SJCRH30 (cell line): ENCODE measurements around the gene TANGO6. TPM values are rescaled to one million over a fixed set of nuclear protein-coding genes. Genes with fewer than 3 reads are reported as not detected.

ENCODE experiments used
- DNase-seq, 2 experiments: peaks; one replicate each; pipeline ENCODE4 v3.0.0-alpha.2; 2015 to 2020
- H3K27ac ChIP-seq: fragments of 250-450 bp; sonication (Bioruptor Pico); 2 replicates; pipeline ENCODE4 v1.5.1; 2020; ENCODE audit warnings: mild to moderate bottlenecking, moderate library complexity
- H3K27me3 ChIP-seq: fragments of 250-450 bp; sonication (Bioruptor Pico); 2 replicates; pipeline ENCODE4 v1.5.1; 2020; ENCODE audit warnings: mild to moderate bottlenecking, moderate library complexity
- H3K36me3 ChIP-seq: fragments of 250-450 bp; sonication (Bioruptor Pico); 2 replicates; pipeline ENCODE4 v1.5.1; 2020; ENCODE audit warnings: mild to moderate bottlenecking, moderate library complexity
- H3K4me1 ChIP-seq: fragments of 250-450 bp; sonication (Bioruptor Pico); 2 replicates; pipeline ENCODE4 v1.5.1; 2020; ENCODE audit warnings: mild to moderate bottlenecking, moderate library complexity
- H3K4me3 ChIP-seq: fragments of 250-450 bp; sonication (Bioruptor Pico); 2 replicates; pipeline ENCODE4 v1.5.1; 2020; ENCODE audit warnings: mild to moderate bottlenecking, moderate library complexity
- H3K9me3 ChIP-seq: fragments of 250-450 bp; sonication (Bioruptor Pico); replicated peaks from 2 replicates; pipeline ENCODE4 v1.5.1; 2020; ENCODE audit warnings: mild to moderate bottlenecking, moderate library complexity
- total RNA-seq: library from RNA; depleted of rRNA; stranded (reverse); fragments of >200 nt; shearing (Covaris generic); gene quantifications from 2 replicates; pipeline ENCODE4 v1.2.3, GENCODE V29; 2014

Gene TANGO6
- total RNA-seq, 1 experiment from 2014 or later = 7.3 TPM

GRCh38 chr16:69079697-69080096, 236.4 kb downstream of the TANGO6 start:
- Histone ChIP-seq H3K27ac (no peak overlapping the region), H3K4me1 (no peaks in the 10 kb centered on the region), H3K4me3 (no peak overlapping the region), H3K9me3 (no peaks in the 10 kb centered on the region), H3K27me3 (no peaks in the 10 kb centered on the region), H3K36me3 (no peaks in the 10 kb centered on the region)
- DNase-seq = no peak

- no peaks in the 10 kb centered on the region for H3K36me3 ChIP-seq
- no peak overlapping the region for H3K27ac ChIP-seq
- no peaks in the 10 kb centered on the region for H3K27me3 ChIP-seq
- no peak for DNase-seq
- H3K4me1 ChIP-seq = no peaks in the 10 kb centered on the region
- H3K4me3 ChIP-seq = no peak overlapping the region
- no peaks in the 10 kb centered on the region for H3K9me3 ChIP-seq
These were observed 240.1 kb downstream of the TANGO6 start for GRCh38 chr16:69083306-69083941.

- no peak overlapping the region for H3K4me3 ChIP-seq
- H3K36me3 ChIP-seq = no peaks in the 10 kb centered on the region
- H3K27me3 ChIP-seq = no peaks in the 10 kb centered on the region
- H3K9me3 ChIP-seq = no peaks in the 10 kb centered on the region
- H3K4me1 ChIP-seq = peaks cover 4% of the 10 kb centered on the region; the same call in 1 of the 2 replicates
- no peak for DNase-seq
- H3K27ac ChIP-seq = no peak overlapping the region
These were observed 241.0 kb downstream of the TANGO6 start for GRCh38 chr16:69084289-69084688.

GRCh38 chr16:69085032-69085695, 241.8 kb downstream of the TANGO6 start:
- H3K27ac ChIP-seq = no peak overlapping the region
- H3K27me3 ChIP-seq = no peaks in the 10 kb centered on the region
- H3K36me3 ChIP-seq = no peaks in the 10 kb centered on the region
- no peak overlapping the region for H3K4me3 ChIP-seq
- no peak for DNase-seq
- H3K9me3 ChIP-seq = no peaks in the 10 kb centered on the region
- H3K4me1 ChIP-seq = peaks cover 5% of the 10 kb centered on the region; the same call in 1 of the 2 replicates

GRCh38 chr16:69087161-69087581, 243.8 kb downstream of the TANGO6 start:
- no peak overlapping the region for H3K27ac ChIP-seq
- peaks cover 5% of the 10 kb centered on the region; the same call in 1 of the 2 replicates for H3K4me1 ChIP-seq
- no peak for DNase-seq
- no peaks in the 10 kb centered on the region for H3K27me3 ChIP-seq
- no peaks in the 10 kb centered on the region for H3K36me3 ChIP-seq
- H3K9me3 ChIP-seq = no peaks in the 10 kb centered on the region
- no peak overlapping the region for H3K4me3 ChIP-seq

- Histone ChIP-seq H3K4me3 (no peak overlapping the region), H3K36me3 (no peaks in the 10 kb centered on the region), H3K4me1 (peaks cover 5% of the 10 kb centered on the region; the same call in 1 of the 2 replicates), H3K27me3 (no peaks in the 10 kb centered on the region), H3K9me3 (no peaks in the 10 kb centered on the region), H3K27ac (no peak overlapping the region)
- no peak for DNase-seq
These were observed 245.4 kb downstream of the TANGO6 start for GRCh38 chr16:69088684-69089083.

GRCh38 chr16:69089091-69089910, 246.0 kb downstream of the TANGO6 start:
- H3K4me1 ChIP-seq = peaks cover 5% of the 10 kb centered on the region; the same call in 1 of the 2 replicates
- H3K9me3 ChIP-seq = no peaks in the 10 kb centered on the region
- no peaks in the 10 kb centered on the region for H3K36me3 ChIP-seq
- no peak overlapping the region for H3K4me3 ChIP-seq
- no peaks in the 10 kb centered on the region for H3K27me3 ChIP-seq
- DNase-seq = peak in 1 of 2 experiments; percentile 43
- H3K27ac ChIP-seq = no peak overlapping the region

- Histone ChIP-seq H3K9me3 (no peaks in the 10 kb centered on the region), H3K36me3 (no peaks in the 10 kb centered on the region), H3K27me3 (no peaks in the 10 kb centered on the region), H3K4me1 (peaks cover 3% of the 10 kb centered on the region; the same call in 1 of the 2 replicates), H3K27ac (no peak overlapping the region), H3K4me3 (no peak overlapping the region)
- DNase-seq = no peak
These were observed 250.6 kb downstream of the TANGO6 start for GRCh38 chr16:69093974-69094373.

- no peak for DNase-seq
- Histone ChIP-seq H3K4me3 (no peak overlapping the region), H3K27ac (no peak overlapping the region), H3K36me3 (no peaks in the 10 kb centered on the region), H3K4me1 (no peaks in the 10 kb centered on the region), H3K9me3 (no peaks in the 10 kb centered on the region), H3K27me3 (no peaks in the 10 kb centered on the region)
These were observed 251.2 kb downstream of the TANGO6 start for GRCh38 chr16:69094501-69094900.

GRCh38 chr16:69095193-69095592, 251.9 kb downstream of the TANGO6 start:
- H3K4me3 ChIP-seq = no peak overlapping the region
- H3K4me1 ChIP-seq = no peaks in the 10 kb centered on the region
- H3K36me3 ChIP-seq = no peaks in the 10 kb centered on the region
- no peaks in the 10 kb centered on the region for H3K9me3 ChIP-seq
- no peak for DNase-seq
- H3K27me3 ChIP-seq = no peaks in the 10 kb centered on the region
- no peak overlapping the region for H3K27ac ChIP-seq

GRCh38 chr16:69100071-69100691, 256.9 kb downstream of the TANGO6 start:
- Histone ChIP-seq H3K36me3 (no peaks in the 10 kb centered on the region), H3K9me3 (no peaks in the 10 kb centered on the region), H3K4me1 (no peaks in the 10 kb centered on the region), H3K27ac (no peak overlapping the region), H3K4me3 (no peak overlapping the region), H3K27me3 (no peaks in the 10 kb centered on the region)
- DNase-seq = no peak

- Histone ChIP-seq H3K27ac (no peak within 1 kb of the TSS), H3K27me3 (no peaks in the 10 kb centered on the region), H3K36me3 (no peaks in the 10 kb centered on the region), H3K4me1 (no peaks in the 10 kb centered on the region), H3K9me3 (no peaks in the 10 kb centered on the region), H3K4me3 (peak within 1 kb of the TSS; percentile 61)
- peak; percentile 42 to 57 for DNase-seq
These were observed 262.4 kb downstream of the TANGO6 start, which contains the start of gene HAS3 for GRCh38 chr16:69105501-69106361. HAS3 (plus strand) TSS chr16:69105653; CDS start chr16:69109396, 3,743 bp downstream.

GRCh38 chr16:69106491-69107315, 263.4 kb downstream of the TANGO6 start:
- no peaks in the 10 kb centered on the region for H3K4me1 ChIP-seq
- H3K36me3 ChIP-seq = no peaks in the 10 kb centered on the region
- no peaks in the 10 kb centered on the region for H3K27me3 ChIP-seq
- DNase-seq = peak; percentile 9 to 15
- no peak overlapping the region for H3K27ac ChIP-seq
- no peaks in the 10 kb centered on the region for H3K9me3 ChIP-seq
- H3K4me3 ChIP-seq = peak overlapping the region; percentile 61
